OCI-LY7 (cell line): ENCODE data around the gene ZNF135. TPM values are rescaled to one million over a fixed set of nuclear protein-coding genes. Genes with fewer than 3 reads are reported as not detected.

Source experiments
- BruUV-seq: library from RNA; stranded (reverse); fragments of 400-500 nt; replicated peaks from 2 replicates; lab custom pipeline; 2021; lab: Mats Ljungman, UMichigan
- CTCF ChIA-PET: fragments of 300-600 bp; sonication (Branson Sonifier 250); formaldehyde crosslinking; loops from one replicate; lab custom pipeline; 2022; ENCODE audit warnings: antibody characterized with exemption; ENCODE audit not compliant: unreplicated experiment; lab: Charles Lee
- POLR2A ChIA-PET: fragments of 300-600 bp; sonication (Branson Sonifier 250); formaldehyde crosslinking; loops from one replicate; lab custom pipeline; 2022; ENCODE audit warnings: antibody characterized with exemption; lab: Charles Lee
- DNase-seq: peaks from one replicate; pipeline ENCODE4 v3.0.0-alpha.2; 2015; ENCODE audit warnings: low spot score
- H2AFZ ChIP-seq: fragments of 200-600 bp; sonication (generic), shearing (Covaris generic); 2 replicates; pipeline ENCODE4 v1.6.1; 2014; ENCODE audit warnings: mild to moderate bottlenecking, antibody characterized with exemption, low read length, moderate library complexity
- H3K27ac ChIP-seq: fragments of 200-600 bp; sonication (generic); 2 replicates; pipeline ENCODE4 v1.5.1; 2014; ENCODE audit warnings: mixed run types, low read depth, mild to moderate bottlenecking, moderate library complexity, low read length, inconsistent platforms; ENCODE audit not compliant: poor library complexity, severe bottlenecking
- H3K36me3 ChIP-seq: fragments of 200-600 bp; sonication (generic); 2 replicates; pipeline ENCODE4 v1.6.1; 2014; ENCODE audit warnings: mild to moderate bottlenecking, antibody characterized with exemption, low read length, moderate library complexity, mixed read lengths; ENCODE audit not compliant: insufficient read depth
- H3K4me1 ChIP-seq: fragments of 200-600 bp; sonication (generic); 2 replicates; pipeline ENCODE4 v1.5.1; 2014; ENCODE audit warnings: mild to moderate bottlenecking, low read length; ENCODE audit not compliant: insufficient read depth, poor library complexity, severe bottlenecking
- H3K4me2 ChIP-seq: fragments of 200-600 bp; sonication (generic); 2 replicates; pipeline ENCODE4 v1.6.1; 2014; ENCODE audit warnings: mild to moderate bottlenecking, low read length
- H3K4me3 ChIP-seq: fragments of 200-600 bp; sonication (generic); 2 replicates; pipeline ENCODE4 v1.5.1; 2014; ENCODE audit warnings: mild to moderate bottlenecking, low read depth, low read length; ENCODE audit not compliant: poor library complexity, severe bottlenecking
- H3K79me2 ChIP-seq: fragments of 200-600 bp; sonication (generic); 2 replicates; pipeline ENCODE4 v1.6.1; 2016; ENCODE audit warnings: low read depth, mild to moderate bottlenecking, low read length, moderate library complexity, mixed read lengths; ENCODE audit not compliant: insufficient read depth
- H3K9me2 ChIP-seq: fragments of 200-600 bp; sonication (generic); 2 replicates; pipeline ENCODE4 v1.6.1; 2016; ENCODE audit warnings: mild to moderate bottlenecking, low read length, mixed read lengths; ENCODE audit not compliant: insufficient read depth
- H3K9me3 ChIP-seq: fragments of 200-600 bp; sonication (generic); 2 replicates; pipeline ENCODE4 v1.6.1; 2014; ENCODE audit warnings: mild to moderate bottlenecking, mixed run types, low read length, mixed read lengths
- H4K20me1 ChIP-seq: fragments of 200-600 bp; sonication (generic); 2 replicates; pipeline ENCODE4 v1.6.1; 2014; ENCODE audit warnings: mild to moderate bottlenecking, antibody characterized with exemption, low read length, moderate library complexity, mixed read lengths; ENCODE audit not compliant: insufficient read depth
- EZH2phosphoT487 ChIP-seq: fragments of 200-600 bp; sonication (generic); IDR thresholded peaks from 2 replicates; pipeline ENCODE4 v1.6.1; 2018; ENCODE audit warnings: low read depth, borderline replicate concordance, mild to moderate bottlenecking, mixed run types, antibody characterized with exemption, low read length, moderate library complexity, mixed read lengths
- intact Hi-C: fragments of 100-400 bp; cut with micrococcal nuclease; formaldehyde crosslinking; loops from one replicate; pipeline ENCODE4 v1.10.0; 2022; ENCODE audit not compliant: unreplicated experiment
- total RNA-seq, 2 experiments: library from RNA; depleted of rRNA in 1 of 2; stranded (reverse); fragments of >200 nt in 1 of 2; shearing (Covaris generic) in 1 of 2; gene quantifications; 2 replicates each; pipeline ENCODE4 v1.2.3, GENCODE V29; 2014 to 2022
- TF ChIP-seq, protein P1 (sequence below): fragments of 200-600 bp; sonication (generic); conservative IDR thresholded peaks from 2 replicates; pipeline ENCODE4 v1.5.1; 2014; ENCODE audit warnings: mild to moderate bottlenecking, antibody characterized with exemption, low read length, moderate library complexity, mixed read lengths

ZNF135 gene
- total RNA-seq, 2 experiments from 2014 or later = not detected

DNA sequence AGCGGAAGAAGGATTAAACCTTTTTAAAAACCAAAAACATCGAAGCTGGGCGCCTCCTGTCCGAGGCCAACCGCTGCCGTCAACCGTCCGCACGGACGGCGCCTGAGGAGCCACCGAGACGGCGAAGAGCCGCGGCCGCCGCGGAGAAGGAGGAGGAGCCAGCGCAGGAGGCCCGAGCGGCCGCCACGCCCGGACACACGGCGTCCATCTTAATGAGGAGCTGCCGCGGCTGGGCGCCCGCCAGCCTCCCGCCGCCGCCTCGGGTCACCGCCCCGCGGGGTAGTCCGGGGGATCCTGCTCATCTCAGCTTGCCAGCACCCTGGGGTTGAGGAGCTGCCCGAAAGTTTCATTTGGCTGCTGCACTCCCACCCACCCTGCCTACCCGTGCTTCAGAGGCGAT lies 14.7 kb upstream of the ZNF135 start:
- no peaks in the 10 kb centered on the region for H3K36me3 ChIP-seq
- no peak overlapping the region for H3K27ac ChIP-seq
- H3K9me3 ChIP-seq = no peaks in the 10 kb centered on the region
- CTCF ChIA-PET = no interaction called here
- H3K4me3 ChIP-seq = no peak overlapping the region
- H3K9me2 ChIP-seq = no peaks in the 10 kb centered on the region
- no peak overlapping the region for H2AFZ ChIP-seq
- no peak for DNase-seq
- H3K79me2 ChIP-seq = no peaks in the 10 kb centered on the region
- no peaks in the 10 kb centered on the region for H4K20me1 ChIP-seq
- intact Hi-C loops = no loop called here
- no peaks in the 10 kb centered on the region for H3K4me1 ChIP-seq
- TF ChIP-seq EZH2phosphoT487 = no peak
- TF ChIP-seq, protein P1, sequence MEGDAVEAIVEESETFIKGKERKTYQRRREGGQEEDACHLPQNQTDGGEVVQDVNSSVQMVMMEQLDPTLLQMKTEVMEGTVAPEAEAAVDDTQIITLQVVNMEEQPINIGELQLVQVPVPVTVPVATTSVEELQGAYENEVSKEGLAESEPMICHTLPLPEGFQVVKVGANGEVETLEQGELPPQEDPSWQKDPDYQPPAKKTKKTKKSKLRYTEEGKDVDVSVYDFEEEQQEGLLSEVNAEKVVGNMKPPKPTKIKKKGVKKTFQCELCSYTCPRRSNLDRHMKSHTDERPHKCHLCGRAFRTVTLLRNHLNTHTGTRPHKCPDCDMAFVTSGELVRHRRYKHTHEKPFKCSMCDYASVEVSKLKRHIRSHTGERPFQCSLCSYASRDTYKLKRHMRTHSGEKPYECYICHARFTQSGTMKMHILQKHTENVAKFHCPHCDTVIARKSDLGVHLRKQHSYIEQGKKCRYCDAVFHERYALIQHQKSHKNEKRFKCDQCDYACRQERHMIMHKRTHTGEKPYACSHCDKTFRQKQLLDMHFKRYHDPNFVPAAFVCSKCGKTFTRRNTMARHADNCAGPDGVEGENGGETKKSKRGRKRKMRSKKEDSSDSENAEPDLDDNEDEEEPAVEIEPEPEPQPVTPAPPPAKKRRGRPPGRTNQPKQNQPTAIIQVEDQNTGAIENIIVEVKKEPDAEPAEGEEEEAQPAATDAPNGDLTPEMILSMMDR = no peak
- POLR2A ChIA-PET = no interaction called here
- no TSS peak for BruUV-seq
- H3K4me2 ChIP-seq = no peak overlapping the region

- Histone ChIP-seq H4K20me1 (no peaks in the 10 kb centered on the region), H2AFZ (no peak overlapping the region), H3K4me3 (no peak overlapping the region), H3K9me2 (no peaks in the 10 kb centered on the region), H3K27ac (no peak overlapping the region), H3K4me2 (no peak overlapping the region), H3K9me3 (no peaks in the 10 kb centered on the region), H3K36me3 (no peaks in the 10 kb centered on the region), H3K4me1 (no peaks in the 10 kb centered on the region), H3K79me2 (no peaks in the 10 kb centered on the region)
- intact Hi-C loops = no loop called here
- BruUV-seq = no TSS peak
- DNase-seq = no peak
- ChIA-PET CTCF (no interaction called here), POLR2A (no interaction called here)
- TF ChIP-seq EZH2phosphoT487 = no peak
- TF ChIP-seq, protein P1 = no peak
Measured at GRCh38 chr19:58044886-58045285, 14.2 kb upstream of the ZNF135 start.

DNA sequence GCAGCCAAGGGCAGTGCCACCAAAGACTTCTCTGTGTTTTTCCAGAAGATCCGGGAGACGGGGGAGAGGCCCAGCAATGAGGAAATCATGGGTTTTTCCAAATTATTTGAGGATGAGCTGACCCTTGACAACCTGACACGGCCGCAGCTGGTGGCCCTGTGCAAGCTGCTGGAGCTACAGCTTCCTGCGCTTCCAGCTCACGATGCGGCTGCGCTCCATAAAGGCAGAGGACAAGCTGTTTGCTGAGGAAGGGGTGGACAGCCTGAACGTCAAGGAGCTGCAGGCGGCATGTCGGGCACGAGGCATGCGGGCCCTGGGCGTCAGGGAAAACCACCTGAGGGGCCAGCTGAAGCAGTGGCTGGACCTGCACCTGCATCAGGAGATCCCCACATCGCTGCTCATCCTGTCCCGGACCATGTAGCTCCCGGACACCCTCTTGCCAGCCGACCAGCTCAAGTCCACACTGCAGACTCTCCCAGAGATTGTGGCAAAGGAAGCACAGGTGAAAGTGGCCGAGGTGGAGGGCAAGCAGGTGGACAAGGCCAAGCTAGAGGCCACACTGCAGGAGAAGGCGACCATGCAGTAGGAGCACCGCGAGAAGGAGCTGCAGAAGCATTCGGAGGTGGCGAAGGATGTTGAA lies 13.6 kb upstream of the ZNF135 start:
- no peak overlapping the region for H3K4me3 ChIP-seq
- intact Hi-C loops = no loop called here
- no peaks in the 10 kb centered on the region for H3K79me2 ChIP-seq
- H3K9me3 ChIP-seq = no peaks in the 10 kb centered on the region
- no peak overlapping the region for H2AFZ ChIP-seq
- POLR2A ChIA-PET = no interaction called here
- DNase-seq = no peak
- no peak overlapping the region for H3K4me2 ChIP-seq
- no peaks in the 10 kb centered on the region for H3K9me2 ChIP-seq
- H4K20me1 ChIP-seq = no peaks in the 10 kb centered on the region
- no peaks in the 10 kb centered on the region for H3K36me3 ChIP-seq
- CTCF ChIA-PET = no interaction called here
- TF ChIP-seq, protein P1 = no peak
- TF ChIP-seq EZH2phosphoT487 = no peak
- BruUV-seq = no TSS peak
- no peaks in the 10 kb centered on the region for H3K4me1 ChIP-seq
- H3K27ac ChIP-seq = no peak overlapping the region
